Breast epithelium (tissue), 3 donors: ENCODE measurements around the gene CASP3.
"Not testable (repeated sequence)": the region's sequence is repeated elsewhere in the genome, so short reads cannot be mapped to it uniquely, and the experiment has no call there.

Source experiments
- POLR2A ChIP-seq: fragments of 450-650 bp; IDR thresholded peaks from one replicate; pipeline ENCODE4 v1.6.1; 2016; ENCODE audit warnings: antibody characterized with exemption, mild to moderate bottlenecking, moderate library complexity
- POLR2AphosphoS5 ChIP-seq, 3 donors: sonication (generic); formaldehyde crosslinking; IDR thresholded peaks; one replicate each; pipeline ENCODE4 v1.6.1; 2017; ENCODE audit warnings: antibody characterized with exemption in 3 of 3
- TF ChIP-seq, protein P1 (sequence below), 3 donors: fragments of 450-650 bp; IDR thresholded peaks; one replicate each; pipeline ENCODE4 v1.5.1; 2016 to 2017; ENCODE audit warnings: antibody characterized with exemption in 3 of 3, mild to moderate bottlenecking in 3 of 3, moderate library complexity in 3 of 3

DNA sequence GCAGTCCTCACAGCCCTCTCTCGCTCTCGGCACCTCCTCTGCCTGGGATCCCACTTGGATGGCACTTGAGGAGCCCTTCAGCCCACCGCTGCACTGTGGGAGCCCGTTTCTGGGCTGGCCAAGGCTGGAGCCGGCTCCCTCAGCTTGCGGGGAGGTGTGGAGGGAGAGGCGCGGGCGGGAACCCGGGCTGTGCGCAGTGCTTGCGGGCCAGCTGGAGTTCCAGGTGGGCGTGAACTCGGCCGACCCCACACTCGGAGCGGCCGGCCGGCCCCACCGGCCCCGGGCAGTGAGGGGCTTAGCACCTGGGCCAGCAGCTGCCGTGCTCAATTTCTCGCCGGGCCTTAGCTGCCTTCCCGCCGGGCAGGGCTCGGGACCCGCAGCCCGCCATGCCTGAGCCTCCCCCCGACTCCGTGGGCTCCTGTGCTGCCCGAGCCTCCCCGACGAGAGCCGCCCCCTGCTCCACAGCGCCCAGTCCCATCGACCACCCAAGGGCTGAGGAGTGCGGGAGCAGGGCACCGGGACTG is 57.4 kb downstream of the CASP3 start:
- not testable (repeated sequence) for TF ChIP-seq POLR2A; POLR2AphosphoS5 (IDR thresholded peaks at IDR 0.05)
- TF ChIP-seq, protein P1, sequence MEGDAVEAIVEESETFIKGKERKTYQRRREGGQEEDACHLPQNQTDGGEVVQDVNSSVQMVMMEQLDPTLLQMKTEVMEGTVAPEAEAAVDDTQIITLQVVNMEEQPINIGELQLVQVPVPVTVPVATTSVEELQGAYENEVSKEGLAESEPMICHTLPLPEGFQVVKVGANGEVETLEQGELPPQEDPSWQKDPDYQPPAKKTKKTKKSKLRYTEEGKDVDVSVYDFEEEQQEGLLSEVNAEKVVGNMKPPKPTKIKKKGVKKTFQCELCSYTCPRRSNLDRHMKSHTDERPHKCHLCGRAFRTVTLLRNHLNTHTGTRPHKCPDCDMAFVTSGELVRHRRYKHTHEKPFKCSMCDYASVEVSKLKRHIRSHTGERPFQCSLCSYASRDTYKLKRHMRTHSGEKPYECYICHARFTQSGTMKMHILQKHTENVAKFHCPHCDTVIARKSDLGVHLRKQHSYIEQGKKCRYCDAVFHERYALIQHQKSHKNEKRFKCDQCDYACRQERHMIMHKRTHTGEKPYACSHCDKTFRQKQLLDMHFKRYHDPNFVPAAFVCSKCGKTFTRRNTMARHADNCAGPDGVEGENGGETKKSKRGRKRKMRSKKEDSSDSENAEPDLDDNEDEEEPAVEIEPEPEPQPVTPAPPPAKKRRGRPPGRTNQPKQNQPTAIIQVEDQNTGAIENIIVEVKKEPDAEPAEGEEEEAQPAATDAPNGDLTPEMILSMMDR (IDR thresholded peaks at IDR 0.05), result not testable (repeated sequence)
